NCI-H1694 treated with DMSO at 0.1 percent for 48 hours (cell line): ENCODE measurements around the gene SUMO3.

Experiments
- DNase-seq: peaks from one replicate; lab custom pipeline; 2025; lab: John Stamatoyannopoulos, UW

The SUMO3 gene

GRCh38 chr21:44817914-44818639 is at the start of gene SUMO3:
Gene SUMO3, minus strand, starts transcription at chr21:44818062. Its CDS starts 94 bp downstream, at chr21:44817968.
- peak; percentile 42 for DNase-seq

GRCh38 chr21:44867464-44867863 is 49.6 kb upstream of the SUMO3 start:
- DNase-seq, result no peak

- peak; percentile 42 for DNase-seq
Observed at GRCh38 chr21:44866780-44867179, 48.9 kb upstream of the SUMO3 start.

- DNase-seq, result no peak
Observed at GRCh38 chr21:44865561-44866280, 47.9 kb upstream of the SUMO3 start.

- DNase-seq, result no peak
Observed at GRCh38 chr21:44862869-44863685, 45.2 kb upstream of the SUMO3 start.

GRCh38 chr21:44858791-44859190 is 40.9 kb upstream of the SUMO3 start:
- DNase-seq, result no peak

GRCh38 chr21:44858291-44858690 is 40.4 kb upstream of the SUMO3 start:
- DNase-seq, result no peak

- no peak for DNase-seq
Observed at GRCh38 chr21:44857127-44857892, 39.4 kb upstream of the SUMO3 start.

GRCh38 chr21:44856131-44856530 is 38.3 kb upstream of the SUMO3 start:
- DNase-seq, result no peak

GRCh38 chr21:44855572-44855971 is 37.7 kb upstream of the SUMO3 start:
- no peak for DNase-seq

GRCh38 chr21:44854664-44855446 is 37.0 kb upstream of the SUMO3 start:
- DNase-seq, result no peak

GRCh38 chr21:44854391-44854663 is 36.5 kb upstream of the SUMO3 start:
- DNase-seq, result no peak

GRCh38 chr21:44853601-44854390 is 35.9 kb upstream of the SUMO3 start:
- no peak for DNase-seq

- DNase-seq, result no peak
Observed at GRCh38 chr21:44850905-44851657, 33.2 kb upstream of the SUMO3 start.

- no peak for DNase-seq
Observed at GRCh38 chr21:44850208-44850800, 32.4 kb upstream of the SUMO3 start.

- DNase-seq, result no peak
Observed at GRCh38 chr21:44849616-44850130, 31.8 kb upstream of the SUMO3 start.

GRCh38 chr21:44848821-44849521 is 31.1 kb upstream of the SUMO3 start:
- no peak for DNase-seq

GRCh38 chr21:44847261-44848056 is 29.6 kb upstream of the SUMO3 start:
- DNase-seq, result no peak
